ENCODE data around the gene EFTUD2.

GRCh38 chr17:44827863-44828262 is 71.4 kb downstream of the EFTUD2 start:
- TF ChIP-seq EZH2 (IDR thresholded peaks at IDR 0.05; ENCODE audit: insufficient read depth, poor library complexity, severe bottlenecking) (no peak), EZH2phosphoT487 (IDR thresholded peaks at IDR 0.05; ENCODE audit: insufficient read depth, low read depth) (no peak)

Measured in GM23248 (cell line).